GM11168 (cell line): ENCODE data around the gene HLA-DPA1.

Experiments used
- in situ Hi-C: fragments of 300-500 bp; cut with MboI; formaldehyde crosslinking; loops from one replicate; pipeline ENCODE4 v1.12.0; 2022; ENCODE audit warnings: low sequenced_read_pairs; ENCODE audit not compliant: unreplicated experiment

HLA-DPA1 gene

DNA sequence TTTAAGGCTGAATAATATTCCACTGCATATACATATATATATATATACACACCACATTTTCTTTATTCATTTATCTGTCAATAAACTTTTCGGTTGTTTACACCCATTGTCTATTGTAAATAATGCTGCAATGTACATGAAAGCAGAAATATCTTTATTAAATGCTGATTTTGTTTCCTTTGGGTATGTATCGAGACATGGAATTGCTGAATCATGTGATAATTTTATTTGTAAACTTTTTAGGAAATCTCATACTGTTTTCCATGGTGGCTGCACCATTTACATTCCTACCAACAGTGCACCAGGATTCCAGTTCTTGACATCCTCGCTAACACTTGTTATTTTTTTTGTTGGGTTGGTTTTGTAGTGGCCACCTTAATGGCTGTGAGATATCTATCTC is 49.9 kb downstream of the HLA-DPA1 start:
- in situ Hi-C loops: no loop called here

- in situ Hi-C loops: no loop called here
Observed at GRCh38 chr6:33021917-33022316, 51.5 kb downstream of the HLA-DPA1 start.

- in situ Hi-C loops: loop anchor here (5.0 kb wide), 1 partner anchor 68 kb away; no protein-coding TSS in a partner anchor
Observed at GRCh38 chr6:33019372-33019771, 54.1 kb downstream of the HLA-DPA1 start.

GRCh38 chr6:33018904-33019303 is 54.5 kb downstream of the HLA-DPA1 start:
- in situ Hi-C loops: loop anchor here (5.0 kb wide), 1 partner anchor 68 kb away; no protein-coding TSS in a partner anchor

- in situ Hi-C loops: loop anchor here (5.0 kb wide), 1 partner anchor 69 kb away; no protein-coding TSS in a partner anchor
Observed at GRCh38 chr6:33018418-33018817, 55.0 kb downstream of the HLA-DPA1 start.

GRCh38 chr6:33017694-33018353 is 55.6 kb downstream of the HLA-DPA1 start:
- in situ Hi-C loops: loop anchor here (5.0 kb wide), 1 partner anchor 69 kb away; no protein-coding TSS in a partner anchor

DNA sequence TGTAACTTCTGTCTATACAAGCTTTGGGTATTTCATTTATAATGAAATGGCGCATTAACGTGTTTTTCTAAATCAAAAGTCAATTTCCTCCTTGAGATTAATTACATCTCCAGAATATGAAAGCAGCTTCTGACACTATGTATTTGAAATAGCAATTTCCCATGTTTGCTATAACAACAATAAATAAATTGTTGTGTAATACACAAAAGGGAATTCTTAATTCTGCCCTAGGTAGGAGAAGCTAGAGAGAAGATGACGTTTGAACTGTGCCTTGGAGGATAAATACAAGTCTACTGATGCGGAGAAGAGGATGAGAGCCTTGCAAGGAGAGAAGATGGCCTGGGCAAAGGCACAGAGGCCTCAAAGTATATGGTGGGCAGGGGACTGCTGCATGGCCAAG is 56.4 kb downstream of the HLA-DPA1 start:
- in situ Hi-C loops: loop anchor here (5.0 kb wide), 1 partner anchor 70 kb away; no protein-coding TSS in a partner anchor

GRCh38 chr6:33015798-33016197 is 57.7 kb downstream of the HLA-DPA1 start:
- in situ Hi-C loops: loop anchor here (5.0 kb wide), 1 partner anchor 72 kb away; no protein-coding TSS in a partner anchor

DNA sequence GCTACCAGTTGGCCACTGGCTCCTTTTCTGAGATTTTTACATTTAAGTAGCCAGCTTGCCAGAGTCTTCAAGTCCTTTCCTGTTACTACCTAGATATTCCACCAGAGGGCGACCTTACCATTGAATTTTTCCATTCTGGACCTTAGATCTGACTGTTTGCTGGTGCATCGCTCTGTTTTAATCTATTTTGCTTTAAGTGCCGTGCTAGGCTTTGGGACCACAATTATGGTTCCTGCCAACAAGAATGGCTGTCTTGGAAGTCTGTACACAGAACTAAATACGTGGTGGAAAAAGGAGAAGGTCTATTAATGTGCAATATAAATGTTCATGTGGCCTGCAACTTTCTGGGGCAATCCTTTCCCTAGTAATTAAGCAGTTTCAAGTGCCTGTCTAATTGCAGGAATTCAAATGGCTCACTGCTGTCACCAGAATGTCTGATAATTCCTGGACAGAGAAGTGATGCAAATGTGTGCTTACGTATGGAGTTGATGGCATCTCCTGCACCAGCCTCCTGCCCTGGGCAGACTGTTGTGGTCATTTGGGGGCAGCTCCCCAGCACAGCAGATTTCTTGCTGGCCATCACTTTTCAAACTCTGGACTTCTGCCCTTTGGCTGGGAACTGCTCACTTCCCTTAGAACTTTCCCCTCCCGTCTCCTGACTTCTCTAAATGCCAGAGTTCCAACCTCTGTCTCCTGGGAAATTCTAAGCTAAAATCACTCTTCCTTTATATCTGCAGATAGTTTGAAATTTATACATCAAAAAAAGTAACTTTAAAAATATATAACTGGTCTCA is 58.4 kb downstream of the HLA-DPA1 start:
- in situ Hi-C loops: loop anchor here (5.0 kb wide), 1 partner anchor 72 kb away; no protein-coding TSS in a partner anchor
